Measurements from ENCODE around the gene MLYCD. TPM values are rescaled to one million over a fixed set of nuclear protein-coding genes. Genes with fewer than 3 reads are reported as not detected.
"Not testable (repeated sequence)": the region's sequence is repeated elsewhere in the genome, so short reads cannot be mapped to it uniquely, and the experiment has no call there.

The MLYCD gene
- total RNA-seq, 4 donors from 2014 or later: 9.9 to 17.6 (median 12.2) TPM

DNA sequence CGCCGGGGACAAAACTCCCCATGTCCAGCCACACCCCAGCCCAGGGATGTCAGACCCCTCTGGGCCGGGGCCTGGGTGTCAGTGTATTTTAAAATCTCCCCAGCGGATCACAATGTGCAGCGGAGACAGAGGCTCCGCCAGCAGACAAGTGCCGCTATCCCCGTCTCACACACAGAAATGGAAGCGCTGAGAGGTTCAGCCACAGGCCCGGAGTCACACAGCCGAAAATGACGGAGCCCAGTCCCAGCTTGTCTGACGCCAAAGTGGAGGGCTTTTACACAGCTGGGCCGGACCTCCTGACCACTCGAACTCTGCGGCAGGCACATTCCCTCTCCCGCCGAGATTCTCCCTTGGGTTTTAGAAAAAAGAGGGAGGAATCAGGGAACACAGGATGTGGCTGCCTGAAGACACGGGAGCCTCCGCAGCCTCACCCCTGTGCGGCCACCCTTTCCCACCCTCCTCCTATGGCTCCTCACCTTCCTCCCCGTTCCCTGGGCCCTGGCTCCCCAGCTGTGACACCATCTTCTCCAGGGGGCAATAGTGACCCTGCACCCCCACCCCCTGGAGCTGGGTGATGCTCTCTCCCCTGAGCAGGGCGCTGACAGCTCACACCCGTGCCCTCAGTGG lies 47.4 kb downstream of the MLYCD start:
- no peak for TF ChIP-seq POLR2A (IDR thresholded peaks at IDR 0.05)
- no peak for TF ChIP-seq POLR2AphosphoS5 (IDR thresholded peaks at IDR 0.05)
- TF ChIP-seq, protein P1, sequence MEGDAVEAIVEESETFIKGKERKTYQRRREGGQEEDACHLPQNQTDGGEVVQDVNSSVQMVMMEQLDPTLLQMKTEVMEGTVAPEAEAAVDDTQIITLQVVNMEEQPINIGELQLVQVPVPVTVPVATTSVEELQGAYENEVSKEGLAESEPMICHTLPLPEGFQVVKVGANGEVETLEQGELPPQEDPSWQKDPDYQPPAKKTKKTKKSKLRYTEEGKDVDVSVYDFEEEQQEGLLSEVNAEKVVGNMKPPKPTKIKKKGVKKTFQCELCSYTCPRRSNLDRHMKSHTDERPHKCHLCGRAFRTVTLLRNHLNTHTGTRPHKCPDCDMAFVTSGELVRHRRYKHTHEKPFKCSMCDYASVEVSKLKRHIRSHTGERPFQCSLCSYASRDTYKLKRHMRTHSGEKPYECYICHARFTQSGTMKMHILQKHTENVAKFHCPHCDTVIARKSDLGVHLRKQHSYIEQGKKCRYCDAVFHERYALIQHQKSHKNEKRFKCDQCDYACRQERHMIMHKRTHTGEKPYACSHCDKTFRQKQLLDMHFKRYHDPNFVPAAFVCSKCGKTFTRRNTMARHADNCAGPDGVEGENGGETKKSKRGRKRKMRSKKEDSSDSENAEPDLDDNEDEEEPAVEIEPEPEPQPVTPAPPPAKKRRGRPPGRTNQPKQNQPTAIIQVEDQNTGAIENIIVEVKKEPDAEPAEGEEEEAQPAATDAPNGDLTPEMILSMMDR (IDR thresholded peaks at IDR 0.05): no peak
- no peak for TF ChIP-seq EP300 (IDR thresholded peaks at IDR 0.05)
- no peaks in the 10 kb centered on the region for H3K9me3 ChIP-seq
- H3K27ac ChIP-seq: no peak overlapping the region
- peaks cover 0 to 16% of the 10 kb centered on the region in 2 donors for H3K36me3 ChIP-seq
- H3K27me3 ChIP-seq: no peaks in the 10 kb centered on the region
- 68 to 85% methylated on average over 4 to 11 of the region's 24 CpGs for WGBS, 2 donors (ENCODE audit: low coverage in 1 of 2)
- H3K4me1 ChIP-seq: no peaks in the 10 kb centered on the region
- no peak for ATAC-seq
- no peak overlapping the region for H3K4me3 ChIP-seq

DNA sequence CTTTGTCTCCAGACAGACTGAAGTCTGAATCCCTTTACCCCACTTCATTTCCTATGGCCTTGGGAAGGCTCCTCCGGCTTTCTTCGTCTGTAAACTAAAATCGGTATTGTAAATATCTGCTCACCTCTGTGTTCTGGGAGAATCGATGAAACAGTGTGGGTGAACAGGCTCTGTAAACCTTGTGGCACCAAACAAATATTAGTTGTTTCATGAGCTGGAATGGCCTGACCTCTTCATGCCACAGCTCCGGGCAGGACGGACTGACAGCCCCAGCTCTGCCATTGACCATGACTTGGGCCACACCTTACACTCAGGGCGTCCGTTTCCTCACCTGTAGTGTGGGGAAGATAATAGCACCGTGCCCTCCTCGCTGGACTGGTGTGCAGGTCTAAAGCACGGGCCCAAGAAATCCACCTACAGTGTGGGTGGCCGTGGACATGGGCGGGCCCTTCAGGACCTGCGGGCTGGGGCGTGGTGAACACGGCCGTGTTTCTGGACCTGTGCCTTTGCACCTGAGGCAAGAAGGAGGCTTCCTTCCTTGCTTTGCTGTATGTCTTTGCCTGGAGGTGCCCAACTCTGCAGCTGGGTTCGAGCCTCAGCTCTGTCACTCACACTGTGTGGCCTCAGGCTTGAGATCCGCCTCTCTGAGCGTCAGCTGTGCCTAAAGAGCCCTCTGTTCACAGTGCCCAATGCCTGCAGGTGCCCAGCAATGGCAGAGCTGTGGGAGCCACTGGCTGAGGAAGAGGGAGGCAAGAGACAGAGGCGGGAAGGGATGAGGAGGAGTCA lies 48.1 kb downstream of the MLYCD start:
- Histone ChIP-seq H3K27ac (no peak overlapping the region), H3K27me3 (no peaks in the 10 kb centered on the region), H3K36me3 (peaks cover 0 to 16% of the 10 kb centered on the region in 2 donors), H3K4me3 (no peak overlapping the region), H3K4me1 (peaks cover 0 to under 1% (median 0%) of the 10 kb centered on the region in 3 donors), H3K9me3 (no peaks in the 10 kb centered on the region)
- TF ChIP-seq POLR2A (IDR thresholded peaks at IDR 0.05) (no peak), EP300 (IDR thresholded peaks at IDR 0.05) (no peak), POLR2AphosphoS5 (IDR thresholded peaks at IDR 0.05) (no peak)
- no peak for ATAC-seq
- 72 to 92% methylated on average over 2 to 6 of the region's 21 CpGs for WGBS, 2 donors (ENCODE audit: low coverage in 1 of 2)

DNA sequence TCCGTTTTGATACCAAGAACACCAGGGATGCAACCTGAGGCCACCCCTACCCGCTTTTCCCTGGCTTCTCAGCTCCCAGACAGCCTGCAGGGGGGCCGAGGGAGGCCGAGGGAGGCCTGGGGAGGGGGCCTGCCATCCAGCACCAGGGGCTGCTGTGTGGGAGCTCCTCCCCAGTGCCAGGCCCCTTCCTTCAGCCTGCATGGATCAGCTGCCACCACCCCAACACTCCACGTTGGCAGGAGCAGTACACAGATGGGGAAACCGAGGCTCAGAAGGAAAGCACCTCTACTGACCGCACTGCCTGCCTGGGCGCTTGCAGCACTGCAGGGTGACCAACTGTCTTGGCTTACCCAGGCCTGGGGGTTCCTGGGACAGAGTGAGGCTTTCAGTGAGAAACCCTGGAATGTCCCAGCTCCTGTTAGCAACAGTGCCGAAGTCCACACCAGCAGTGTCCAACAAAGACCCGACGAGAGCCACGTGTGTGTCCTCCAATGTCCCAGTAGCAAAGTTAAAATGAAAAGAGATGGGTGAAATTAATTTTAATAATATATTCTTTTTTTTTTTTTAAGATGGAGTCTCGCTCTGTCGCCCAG lies 48.8 kb downstream of the MLYCD start:
- WGBS, 2 donors (ENCODE audit: low coverage in 1 of 2): 89 to 94% methylated on average over 4 to 5 of the region's 14 CpGs
- no peak for ATAC-seq
- H3K4me3 ChIP-seq: no peak overlapping the region
- H3K36me3 ChIP-seq: peaks cover 0 to 16% of the 10 kb centered on the region in 2 donors
- H3K4me1 ChIP-seq: peaks cover 0 to 8% (median 3%) of the 10 kb centered on the region in 3 donors
- H3K27me3 ChIP-seq: no peaks in the 10 kb centered on the region
- no peak overlapping the region for H3K27ac ChIP-seq
- no peaks in the 10 kb centered on the region for H3K9me3 ChIP-seq
- TF ChIP-seq, protein P1 (IDR thresholded peaks at IDR 0.05): no peak
- TF ChIP-seq EP300 (IDR thresholded peaks at IDR 0.05) (no peak), POLR2A (IDR thresholded peaks at IDR 0.05) (no peak), POLR2AphosphoS5 (IDR thresholded peaks at IDR 0.05) (no peak)

DNA sequence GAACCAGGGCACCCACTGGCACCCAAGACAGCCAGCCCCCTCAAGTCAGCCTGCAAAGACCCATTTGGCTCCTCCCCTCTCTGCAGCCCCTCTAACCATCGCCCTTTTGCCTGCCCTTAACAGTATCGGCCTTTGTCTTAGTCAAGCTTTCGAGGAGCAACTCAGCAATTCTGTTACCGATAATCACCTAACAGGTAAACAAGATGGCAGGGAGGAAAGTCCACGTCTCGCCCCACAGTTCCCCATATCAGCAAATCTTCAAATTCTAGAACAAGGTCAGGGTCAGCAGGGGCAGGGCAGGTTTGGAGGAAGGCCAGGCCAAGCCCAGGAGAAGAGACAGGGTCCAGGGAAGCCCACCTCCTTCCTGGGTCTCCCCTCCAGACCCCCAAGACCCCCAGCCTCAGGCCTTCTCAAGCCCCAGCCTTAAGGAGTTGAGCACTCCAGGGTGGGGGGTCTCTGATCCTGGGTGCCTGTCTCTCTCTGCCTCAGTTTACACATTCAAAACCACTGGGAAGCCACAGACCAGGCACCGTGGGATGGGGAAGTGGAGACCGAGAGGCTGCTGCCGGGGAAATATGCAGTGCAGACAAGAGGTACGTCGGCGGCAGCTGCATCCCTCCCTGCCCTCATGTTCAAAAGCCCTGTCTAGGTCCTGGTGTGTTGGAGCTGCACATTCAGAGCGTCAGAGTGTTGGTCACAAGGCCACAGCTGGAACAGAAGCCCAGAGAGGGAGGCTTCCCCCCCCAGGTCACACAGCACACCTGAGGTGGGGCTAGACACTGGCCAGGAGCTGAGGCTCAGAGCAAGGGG lies 50.2 kb downstream of the MLYCD start:
- TF ChIP-seq POLR2A (IDR thresholded peaks at IDR 0.05) (no peak), POLR2AphosphoS5 (IDR thresholded peaks at IDR 0.05) (no peak), EP300 (IDR thresholded peaks at IDR 0.05) (no peak)
- TF ChIP-seq, protein P1 (IDR thresholded peaks at IDR 0.05): no peak
- WGBS, 2 donors (ENCODE audit: low coverage in 1 of 2): 70% methylated on average over 6 of the region's 13 CpGs; no CpG with 5 or more reads in 1 of the 2 donors
- Histone ChIP-seq H3K27ac (no peak overlapping the region), H3K27me3 (no peaks in the 10 kb centered on the region), H3K4me1 (peaks cover 0 to 18% (median 7%) of the 10 kb centered on the region in 3 donors), H3K9me3 (no peaks in the 10 kb centered on the region), H3K36me3 (peaks cover 0 to 16% of the 10 kb centered on the region in 2 donors), H3K4me3 (no peak overlapping the region)
- no peak for ATAC-seq

DNA sequence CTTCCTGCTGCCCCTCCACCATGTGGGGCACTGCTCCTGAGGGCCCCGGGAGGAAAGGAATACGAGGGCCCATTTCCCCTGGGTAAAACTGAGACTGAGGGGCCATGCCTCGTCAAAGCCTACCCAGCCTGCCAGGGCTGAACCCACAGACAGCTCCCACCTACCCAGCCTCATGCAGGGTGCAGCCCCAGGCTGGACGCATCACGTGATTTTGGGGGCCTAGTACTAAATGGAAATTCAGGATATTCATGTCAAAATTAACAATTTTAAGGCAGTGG lies 50.7 kb downstream of the MLYCD start:
- no peaks in the 10 kb centered on the region for H3K9me3 ChIP-seq
- 73% methylated on average over 2 of the region's 5 CpGs; no CpG with 5 or more reads in 1 of the 2 donors for WGBS, 2 donors (ENCODE audit: low coverage in 1 of 2)
- TF ChIP-seq POLR2A (IDR thresholded peaks at IDR 0.05) (no peak), EP300 (IDR thresholded peaks at IDR 0.05) (no peak), POLR2AphosphoS5 (IDR thresholded peaks at IDR 0.05) (no peak)
- TF ChIP-seq, protein P1 (IDR thresholded peaks at IDR 0.05): no peak
- peaks cover 0 to 16% of the 10 kb centered on the region in 2 donors for H3K36me3 ChIP-seq
- no peak overlapping the region for H3K27ac ChIP-seq
- ATAC-seq: no peak
- H3K27me3 ChIP-seq: no peaks in the 10 kb centered on the region
- peaks cover 0 to 24% (median 10%) of the 10 kb centered on the region in 3 donors for H3K4me1 ChIP-seq
- no peak overlapping the region for H3K4me3 ChIP-seq

DNA sequence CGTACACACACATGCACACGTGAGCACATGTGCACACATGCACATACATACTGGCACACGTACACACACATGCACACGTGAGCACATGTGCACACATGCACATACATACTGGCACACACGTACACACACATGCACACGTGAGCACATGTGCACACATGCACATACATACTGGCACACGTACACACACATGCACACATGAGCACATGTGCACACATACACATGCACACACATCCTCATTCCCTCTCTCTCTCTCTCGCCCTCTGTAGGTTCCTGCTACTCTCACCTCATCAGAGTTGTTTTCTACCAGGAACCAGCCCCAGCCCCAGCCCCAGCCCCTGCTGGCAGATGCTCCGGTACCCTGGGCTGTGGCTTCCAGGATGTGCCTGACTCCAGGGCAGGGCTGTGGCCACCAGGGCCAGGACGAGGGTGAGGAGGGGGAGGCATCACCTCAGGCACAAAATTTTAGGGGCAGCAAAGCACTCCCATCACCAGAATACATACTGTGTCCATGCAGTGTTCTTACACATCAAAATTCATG lies 52.0 kb downstream of the MLYCD start:
- not testable (repeated sequence) for ATAC-seq, H3K27me3 ChIP-seq, H3K4me3 ChIP-seq, H3K27ac ChIP-seq, H3K9me3 ChIP-seq
- Histone ChIP-seq H3K4me1 (peaks cover 0 to 36% (median 14%) of the 10 kb centered on the region in 3 donors), H3K36me3 (peaks cover 0 to 16% of the 10 kb centered on the region in 2 donors)
- 62% methylated on average over 5 of the region's 10 CpGs; no CpG with 5 or more reads in 1 of the 2 donors for WGBS, 2 donors (ENCODE audit: low coverage in 1 of 2)

Data from gastroesophageal sphincter (tissue), 4 donors.